Neuronal stem cell (in vitro differentiated cells): ENCODE measurements around the gene KCNH3.
A peak's percentile ranks its signal among the peaks of the same experiment; 100 is the strongest.
"Not testable (repeated sequence)": the region's sequence is repeated elsewhere in the genome, so short reads cannot be mapped to it uniquely, and the experiment has no call there.

Source experiments
- DNase-seq: peaks from one replicate; pipeline ENCODE4 v3.0.0-alpha.2; 2013; ENCODE audit warnings: low spot score
- H2AFZ ChIP-seq: one replicate; pipeline ENCODE4 v1.6.1; 2013; ENCODE audit warnings: mild to moderate bottlenecking, low read length, inconsistent platforms
- H2AK5ac ChIP-seq: 2 replicates; pipeline ENCODE4 v1.6.1; 2013; ENCODE audit warnings: low read depth, mild to moderate bottlenecking, inconsistent platforms, low read length, moderate library complexity, mixed read lengths
- H2BK120ac ChIP-seq: 2 replicates; pipeline ENCODE4 v1.6.1; 2013; ENCODE audit warnings: low read depth, mild to moderate bottlenecking, inconsistent platforms, low read length, moderate library complexity, mixed read lengths
- H2BK12ac ChIP-seq: one replicate; pipeline ENCODE4 v1.6.1; 2013; ENCODE audit warnings: low read length, inconsistent platforms
- H2BK15ac ChIP-seq: 2 replicates; pipeline ENCODE4 v1.6.1; 2013; ENCODE audit warnings: mild to moderate bottlenecking, low read length, inconsistent platforms, mixed read lengths
- H2BK5ac ChIP-seq: one replicate; pipeline ENCODE4 v1.6.1; 2013; ENCODE audit warnings: inconsistent platforms, mild to moderate bottlenecking, low read length, moderate library complexity
- H3K14ac ChIP-seq: one replicate; pipeline ENCODE4 v1.6.1; 2013; ENCODE audit warnings: low read length, inconsistent platforms
- H3K18ac ChIP-seq: 2 replicates; pipeline ENCODE4 v1.6.1; 2013; ENCODE audit warnings: low read length, inconsistent platforms
- H3K23ac ChIP-seq: 2 replicates; pipeline ENCODE4 v1.6.1; 2013; ENCODE audit warnings: low read depth, mild to moderate bottlenecking, mixed read lengths, low read length, inconsistent platforms; ENCODE audit not compliant: poor library complexity
- H3K27ac ChIP-seq: replicated peaks from 3 replicates; pipeline ENCODE4 v1.5.1; 2013; ENCODE audit warnings: low read length, inconsistent platforms
- H3K27me3 ChIP-seq, 3 experiments: 2 replicates each; pipeline ENCODE4 v1.6.1; 2013; ENCODE audit warnings: low read length in 3 of 3, mild to moderate bottlenecking in 2 of 3, inconsistent platforms in 1 of 3, low read depth in 1 of 3, mixed read lengths in 1 of 3, moderate library complexity in 1 of 3; ENCODE audit not compliant: control insufficient read depth in 3 of 3, insufficient read depth in 3 of 3
- H3K36me3 ChIP-seq, 2 donors: replicated peaks in 1 of 2; 2 replicates each; pipeline ENCODE4 v1.6.1; 2013; ENCODE audit warnings: low read length in 2 of 2; ENCODE audit not compliant: control insufficient read depth in 2 of 2, insufficient read depth in 2 of 2
- H3K4ac ChIP-seq: 2 replicates; pipeline ENCODE4 v1.6.1; 2013; ENCODE audit warnings: inconsistent platforms, mild to moderate bottlenecking, low read length, moderate library complexity
- H3K4me1 ChIP-seq, 2 donors: 1 replicate in 1 of 2; 2 replicates in 1 of 2; pipeline ENCODE4 v1.6.1; 2013; ENCODE audit warnings: low read length in 2 of 2, low read depth in 1 of 2; ENCODE audit not compliant: control insufficient read depth in 2 of 2, insufficient read depth in 1 of 2
- H3K4me2 ChIP-seq: one replicate; pipeline ENCODE4 v1.6.1; 2013; ENCODE audit warnings: mild to moderate bottlenecking, low read length, inconsistent platforms; ENCODE audit not compliant: insufficient read depth, poor library complexity, severe bottlenecking
- H3K4me3 ChIP-seq, 2 donors: 2 replicates each; pipeline ENCODE4 v1.5.1; 2013; ENCODE audit warnings: low read length in 2 of 2, mild to moderate bottlenecking in 2 of 2, inconsistent platforms in 1 of 2, moderate library complexity in 1 of 2
- H3K79me1 ChIP-seq: one replicate; pipeline ENCODE4 v1.6.1; 2013; ENCODE audit warnings: low read depth, mild to moderate bottlenecking, inconsistent platforms, low read length, moderate library complexity
- H3K9ac ChIP-seq: one replicate; pipeline ENCODE4 v1.6.1; 2013; ENCODE audit warnings: mild to moderate bottlenecking, low read depth, low read length, inconsistent platforms; ENCODE audit not compliant: poor library complexity
- H3K9me3 ChIP-seq, 2 donors: replicated peaks in 1 of 2; 2 replicates each; pipeline versions ENCODE3 to v1.6.1; 2013; ENCODE audit warnings: low read length in 2 of 2, mild to moderate bottlenecking in 2 of 2, inconsistent platforms in 1 of 2, low read depth in 1 of 2, mixed read lengths in 1 of 2, moderate library complexity in 1 of 2; ENCODE audit not compliant: control insufficient read depth in 2 of 2, insufficient read depth in 1 of 2
- H4K8ac ChIP-seq: one replicate; pipeline ENCODE4 v1.6.1; 2013; ENCODE audit warnings: low read depth, mild to moderate bottlenecking, inconsistent platforms, low read length, moderate library complexity
- H4K91ac ChIP-seq: one replicate; pipeline ENCODE4 v1.6.1; 2013; ENCODE audit warnings: low read length, low read depth, mild to moderate bottlenecking, inconsistent platforms; ENCODE audit not compliant: poor library complexity
- WGBS, 2 donors: extraction: QIAGEN DNeasy Blood & Tissue Kit; methylation state at CpG; one replicate each; pipeline ENCODE4 v1.1.7; 2013; ENCODE audit warnings: missing lambda C conversion rate in 2 of 2, mixed read lengths in 1 of 2; ENCODE audit not compliant: insufficient read length in 2 of 2, insufficient replicate concordance in 1 of 2; ENCODE audit errors: extremely low coverage in 2 of 2; 5-methylcytosine and 5-hydroxymethylcytosine counted together

KCNH3 gene

DNA sequence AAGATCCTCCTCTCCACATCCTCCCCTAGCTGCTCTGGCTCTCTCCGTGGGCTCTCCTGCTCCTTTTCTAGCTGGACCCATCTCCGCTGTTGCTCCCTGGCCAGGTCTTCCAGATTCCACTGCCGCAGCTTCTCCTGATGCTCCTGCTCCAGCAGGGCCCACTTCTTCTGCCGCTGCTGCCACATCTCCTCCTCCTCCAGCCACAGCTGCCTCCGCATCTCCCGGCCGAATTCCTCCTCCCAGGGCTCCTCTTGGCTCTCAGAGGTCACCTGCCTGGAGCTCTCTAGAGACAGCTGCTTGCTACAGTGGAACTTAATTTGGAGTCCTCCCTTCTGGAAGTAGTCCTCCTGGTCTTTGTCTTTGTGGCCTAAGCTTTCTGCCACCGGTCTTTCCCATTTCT, 61.1 kb downstream of the KCNH3 start:
- H3K4me3 ChIP-seq = no peak overlapping the region
- H2BK15ac ChIP-seq = no peak overlapping the region
- peaks cover 0 to 1% of the 10 kb centered on the region in 2 donors for H3K4me1 ChIP-seq
- no peak overlapping the region for H3K27ac ChIP-seq
- H3K27me3 ChIP-seq = no peaks in the 10 kb centered on the region
- H3K4me2 ChIP-seq = no peak overlapping the region
- H3K9ac ChIP-seq = no peak overlapping the region
- peaks cover 1 to 3% of the 10 kb centered on the region in 2 donors for H3K36me3 ChIP-seq
- H3K4ac ChIP-seq = no peak overlapping the region
- H3K23ac ChIP-seq = no peak overlapping the region
- no peak overlapping the region for H4K91ac ChIP-seq
- H3K9me3 ChIP-seq = peaks cover 0 to 1% of the 10 kb centered on the region in 2 donors
- no peak for DNase-seq
- H2BK5ac ChIP-seq = no peak overlapping the region
- WGBS, 2 donors = no CpG with 5 or more reads among the region's 8 CpGs
- no peak overlapping the region for H2BK12ac ChIP-seq
- H4K8ac ChIP-seq = no peak overlapping the region
- H2AFZ ChIP-seq = no peak overlapping the region
- H2AK5ac ChIP-seq = peak overlapping the region; percentile 32
- H3K18ac ChIP-seq = no peak overlapping the region
- H3K14ac ChIP-seq = no peak overlapping the region
- no peak overlapping the region for H2BK120ac ChIP-seq
- H3K79me1 ChIP-seq = no peaks in the 10 kb centered on the region

GRCh38 chr12:49603721-49604120, 64.9 kb downstream of the KCNH3 start:
- Histone ChIP-seq H3K27me3 (no peaks in the 10 kb centered on the region), H3K4ac (no peak overlapping the region), H3K4me3 (no peak overlapping the region), H3K9me3 (no peaks in the 10 kb centered on the region), H4K8ac (no peak overlapping the region), H3K4me1 (no peaks in the 10 kb centered on the region), H2BK12ac (no peak overlapping the region), H2BK15ac (no peak overlapping the region), H2BK5ac (no peak overlapping the region), H2AFZ (no peak overlapping the region), H2BK120ac (no peak overlapping the region), H3K14ac (no peak overlapping the region), H3K36me3 (peaks cover 1 to 3% of the 10 kb centered on the region in 2 donors), H3K4me2 (no peak overlapping the region), H3K18ac (no peak overlapping the region), H4K91ac (no peak overlapping the region), H3K27ac (no peak overlapping the region), H3K79me1 (no peaks in the 10 kb centered on the region), H3K23ac (no peak overlapping the region), H3K9ac (no peak overlapping the region), H2AK5ac (no peak overlapping the region)
- WGBS, 2 donors = no CpG with 5 or more reads among the region's 1 CpG
- DNase-seq = no peak

- no peak overlapping the region for H4K91ac ChIP-seq
- no peaks in the 10 kb centered on the region for H3K79me1 ChIP-seq
- H3K27ac ChIP-seq = no peak overlapping the region
- H2BK15ac ChIP-seq = no peak overlapping the region
- DNase-seq = no peak
- no peak overlapping the region for H4K8ac ChIP-seq
- peaks cover 0 to 7% of the 10 kb centered on the region in 2 donors for H3K9me3 ChIP-seq
- H2BK12ac ChIP-seq = no peak overlapping the region
- H3K18ac ChIP-seq = no peak overlapping the region
- H2BK5ac ChIP-seq = no peak overlapping the region
- H2AFZ ChIP-seq = no peak overlapping the region
- H2AK5ac ChIP-seq = no peak overlapping the region
- no peak overlapping the region for H3K14ac ChIP-seq
- WGBS, 2 donors = no CpG with 5 or more reads among the region's 5 CpGs
- H3K4ac ChIP-seq = no peak overlapping the region
- H3K36me3 ChIP-seq = peaks cover 1 to 3% of the 10 kb centered on the region in 2 donors
- H3K27me3 ChIP-seq = no peaks in the 10 kb centered on the region
- no peak overlapping the region for H3K9ac ChIP-seq
- H3K4me3 ChIP-seq = no peak overlapping the region
- no peak overlapping the region for H3K23ac ChIP-seq
- no peak overlapping the region for H2BK120ac ChIP-seq
- H3K4me1 ChIP-seq = peaks cover 0 to 2% of the 10 kb centered on the region in 2 donors
- no peak overlapping the region for H3K4me2 ChIP-seq
Measured at GRCh38 chr12:49604856-49605255, 66.0 kb downstream of the KCNH3 start.

DNA sequence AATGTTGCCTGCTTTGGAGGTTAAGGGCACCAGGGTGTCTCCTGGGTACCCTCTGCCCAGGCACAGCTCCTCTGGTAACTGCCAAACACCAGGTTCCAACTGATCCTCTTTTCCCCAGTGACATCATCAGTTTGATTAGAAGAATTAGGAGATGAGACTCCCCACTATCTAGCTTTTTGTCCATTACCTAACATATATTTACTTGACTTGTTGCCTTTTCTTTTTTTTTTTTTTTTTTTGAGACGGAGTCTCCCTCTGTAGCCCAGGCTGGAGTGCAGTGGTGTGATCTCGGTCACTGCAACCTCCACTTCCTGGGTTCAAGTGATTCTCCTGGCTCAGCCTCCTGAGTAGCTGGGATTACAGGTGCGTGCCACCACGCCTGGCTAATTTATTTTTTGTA, 66.7 kb downstream of the KCNH3 start, which contains the start of gene FAM186B:
Gene FAM186B (minus strand): TSS at position 101 of the 400 bp plus-strand sequence. CDS start 162 bp downstream, outside the sequence.
- H2AFZ ChIP-seq, H4K8ac ChIP-seq, H3K9me3 ChIP-seq, H3K9ac ChIP-seq, H3K23ac ChIP-seq, H3K4ac ChIP-seq, H4K91ac ChIP-seq, H3K4me2 ChIP-seq, H3K4me3 ChIP-seq, H2BK15ac ChIP-seq, H3K79me1 ChIP-seq, H3K14ac ChIP-seq, H2BK5ac ChIP-seq, H2AK5ac ChIP-seq, H2BK12ac ChIP-seq, H2BK120ac ChIP-seq, H3K4me1 ChIP-seq, H3K36me3 ChIP-seq, DNase-seq, H3K27ac ChIP-seq, H3K18ac ChIP-seq, H3K27me3 ChIP-seq: not testable (repeated sequence)
- no CpG with 5 or more reads among the region's 4 CpGs for WGBS, 2 donors
